GM23338 (cell line): ENCODE data around the gene RGS7. TPM values are rescaled to one million over a fixed set of nuclear protein-coding genes. Genes with fewer than 3 reads are reported as not detected.

Experiments
- ATAC-seq: fragments of 200-7000 bp; cut with Tn5 transposase; 3 replicates; pipeline ENCODE4 v1.9.1; 2020
- DNase-seq: peaks from one replicate; pipeline ENCODE4 v3.0.0-alpha.2; 2015; ENCODE audit warnings: low spot score
- H2AFZ ChIP-seq: fragments of 200-600 bp; sonication (generic); 2 replicates; pipeline ENCODE4 v1.8.0; 2016; ENCODE audit warnings: antibody characterized with exemption, mild to moderate bottlenecking, moderate library complexity
- H3F3A ChIP-seq: fragments of 200-600 bp; sonication (generic); replicated peaks from 2 replicates; pipeline ENCODE4 v1.8.0; 2017; ENCODE audit warnings: antibody characterized with exemption, mixed run types, low read depth
- H3K27ac ChIP-seq: fragments of 200-600 bp; sonication (generic); 2 replicates; pipeline ENCODE4 v1.6.1; 2016; ENCODE audit warnings: low read depth
- H3K27me3 ChIP-seq: fragments of 200-600 bp; sonication (generic); 2 replicates; pipeline ENCODE4 v1.8.0; 2016; ENCODE audit warnings: mild to moderate bottlenecking, mixed run types, moderate library complexity; ENCODE audit not compliant: insufficient read depth
- H3K36me3 ChIP-seq: fragments of 200-600 bp; sonication (generic); 2 replicates; pipeline ENCODE4 v1.8.0; 2016; ENCODE audit warnings: mild to moderate bottlenecking; ENCODE audit not compliant: insufficient read depth
- H3K4me1 ChIP-seq: fragments of 200-600 bp; sonication (generic); 2 replicates; pipeline ENCODE4 v1.8.0; 2016; ENCODE audit warnings: mild to moderate bottlenecking, moderate library complexity; ENCODE audit not compliant: insufficient read depth
- H3K4me2 ChIP-seq: fragments of 200-600 bp; sonication (generic); 2 replicates; pipeline ENCODE4 v1.7.1; 2017; ENCODE audit warnings: mixed run types
- H3K4me3 ChIP-seq: fragments of 200-600 bp; sonication (generic); 2 replicates; pipeline ENCODE4 v1.6.1; 2016; ENCODE audit warnings: mixed run types
- H3K79me2 ChIP-seq: fragments of 200-600 bp; sonication (generic); replicated peaks from 2 replicates; pipeline ENCODE4 v1.8.0; 2017; ENCODE audit warnings: mild to moderate bottlenecking; ENCODE audit not compliant: insufficient read depth
- H3K9me2 ChIP-seq: fragments of 200-600 bp; sonication (generic); 2 replicates; pipeline ENCODE4 v1.8.0; 2017; ENCODE audit not compliant: insufficient read depth
- H4K20me1 ChIP-seq: fragments of 200-600 bp; sonication (generic); replicated peaks from 2 replicates; pipeline ENCODE4 v1.8.0; 2017; ENCODE audit warnings: mild to moderate bottlenecking; ENCODE audit not compliant: insufficient read depth
- H3K27ac Mint-ChIP-seq: 2 replicates; pipeline ENCODE4 v1.8.0; 2020; ENCODE audit warnings: inconsistent platforms, mild to moderate bottlenecking, moderate library complexity, mixed read lengths
- H3K27me3 Mint-ChIP-seq: 3 replicates; pipeline ENCODE4 v1.8.0; 2022; ENCODE audit warnings: low read depth, mild to moderate bottlenecking, moderate library complexity, mixed read lengths, inconsistent platforms; ENCODE audit not compliant: insufficient read depth, poor library complexity
- H3K36me3 Mint-ChIP-seq: 3 replicates; pipeline ENCODE4 v1.8.0; 2021; ENCODE audit warnings: low read depth, mild to moderate bottlenecking, inconsistent platforms, moderate library complexity, mixed read lengths
- H3K4me1 Mint-ChIP-seq: 3 replicates; pipeline ENCODE4 v1.8.0; 2020; ENCODE audit warnings: mild to moderate bottlenecking, inconsistent platforms, mixed read lengths
- H3K4me3 Mint-ChIP-seq: 3 replicates; pipeline ENCODE4 v1.8.0; 2021; ENCODE audit warnings: moderate library complexity, mild to moderate bottlenecking, inconsistent platforms, mixed read lengths
- H3K9me3 Mint-ChIP-seq: 3 replicates; pipeline ENCODE4 v1.8.0; 2020; ENCODE audit warnings: moderate library complexity, mild to moderate bottlenecking, inconsistent platforms, mixed read lengths
- CREB1 ChIP-seq: fragments of 250-450 bp; sonication (Bioruptor Pico); IDR thresholded peaks from 2 replicates; pipeline ENCODE4 v1.5.0; 2020; ENCODE audit warnings: low read depth, mild to moderate bottlenecking, moderate library complexity
- CTCF ChIP-seq, 2 experiments: fragments of 200-600 bp in 1 of 2; sonication (generic) in 1 of 2; conservative IDR thresholded peaks; 2 replicates each; pipeline versions ENCODE4 v1.5.1 to v1.6.1; 2016 to 2017; ENCODE audit warnings: antibody characterized with exemption in 2 of 2, low read depth in 2 of 2, mild to moderate bottlenecking in 2 of 2, moderate library complexity in 1 of 2
- ETS1 ChIP-seq: IDR thresholded peaks from 2 replicates; pipeline ENCODE4 v1.6.1; 2016; ENCODE audit warnings: antibody characterized with exemption
- EZH2 ChIP-seq: fragments of 200-600 bp; sonication (generic); IDR thresholded peaks from one replicate; pipeline ENCODE4 v1.8.0; 2017; ENCODE audit warnings: antibody characterized with exemption, mild to moderate bottlenecking, low read depth; ENCODE audit not compliant: unreplicated experiment
- EZH2phosphoT487 ChIP-seq: fragments of 200-600 bp; sonication (generic); IDR thresholded peaks from one replicate; pipeline ENCODE4 v1.8.1; 2018; ENCODE audit warnings: antibody characterized with exemption; ENCODE audit not compliant: unreplicated experiment
- JUNB ChIP-seq: IDR thresholded peaks from one replicate; pipeline ENCODE4 v1.6.1; 2016; ENCODE audit warnings: antibody characterized with exemption; ENCODE audit not compliant: unreplicated experiment
- NANOG ChIP-seq: IDR thresholded peaks from 2 replicates; pipeline ENCODE4 v1.6.1; 2016; ENCODE audit warnings: antibody characterized with exemption, borderline replicate concordance
- POLR2AphosphoS5 ChIP-seq: IDR thresholded peaks from 2 replicates; pipeline ENCODE4 v1.6.1; 2016; ENCODE audit warnings: antibody characterized with exemption, low read depth
- REST ChIP-seq: IDR thresholded peaks from one replicate; pipeline ENCODE4 v1.6.1; 2018; ENCODE audit warnings: antibody characterized with exemption; ENCODE audit not compliant: unreplicated experiment
- STAT1 ChIP-seq: IDR thresholded peaks from one replicate; pipeline ENCODE4 v1.6.1; 2016; ENCODE audit warnings: antibody characterized with exemption; ENCODE audit not compliant: unreplicated experiment
- ZNF114 ChIP-seq: fragments of 250-450 bp; sonication (Bioruptor Pico); IDR thresholded peaks from 2 replicates; pipeline ENCODE4 v1.5.0; 2020; ENCODE audit warnings: mild to moderate bottlenecking, moderate library complexity
- ZNF331 ChIP-seq: fragments of 250-450 bp; sonication (Bioruptor Pico); IDR thresholded peaks from 2 replicates; pipeline ENCODE4 v1.5.0; 2020; ENCODE audit warnings: low read depth, mild to moderate bottlenecking, moderate library complexity
- ZNF462 ChIP-seq: fragments of 250-450 bp; sonication (Bioruptor Pico); IDR thresholded peaks from 2 replicates; pipeline ENCODE4 v1.5.0; 2020; ENCODE audit warnings: mild to moderate bottlenecking, moderate library complexity
- polyA plus RNA-seq: library from polyadenylated mRNA; unstranded; fragments of >200 nt; fragmentation: Nextera tagmentation; extraction: Ambion mirVana; gene quantifications from 2 replicates; pipeline ENCODE4 v1.2.1, GENCODE V29; 2016
- total RNA-seq: library from RNA; depleted of rRNA; stranded (reverse); fragments of >200 nt; shearing (Covaris generic); gene quantifications from 2 replicates; pipeline ENCODE4 v1.2.3, GENCODE V29; 2014

Gene RGS7
- total and polyA plus RNA-seq, 2 experiments from 2014 or later, result 2.0 to 2.2 TPM

- DNase-seq, result no peak
Measured at GRCh38 chr1:241161188-241161689, 195.8 kb downstream of the RGS7 start.

More at GRCh38 chr1:241161188-241161689, 195.8 kb downstream of the RGS7 start:
- H2AFZ ChIP-seq, result no peak overlapping the region
- H4K20me1 ChIP-seq, result no peaks in the 10 kb centered on the region
- no peak overlapping the region for H3K27ac ChIP-seq
- H3K36me3 Mint-ChIP-seq, result peaks cover 7% of the 10 kb centered on the region; the same call in 1 of the 3 replicates
- no peaks in the 10 kb centered on the region; the same call in 2 of the 3 replicates for H3K9me3 Mint-ChIP-seq
- H3K4me1 ChIP-seq, result peaks cover 25% of the 10 kb centered on the region
- H3K27me3 ChIP-seq, result no peaks in the 10 kb centered on the region
- no peaks in the 10 kb centered on the region; the same call in 1 of the 2 replicates for H3K36me3 ChIP-seq
- H3K79me2 ChIP-seq, result no peaks in the 10 kb centered on the region
- peaks cover 1% of the 10 kb centered on the region for H3K27me3 Mint-ChIP-seq
- no peak overlapping the region for H3K4me3 ChIP-seq
- no peak for TF ChIP-seq ETS1
- TF ChIP-seq STAT1, result no peak
- TF ChIP-seq POLR2AphosphoS5, result no peak
- no peak for TF ChIP-seq EZH2phosphoT487
- no peak for TF ChIP-seq ZNF331 (CRISPR knock-in tag)
- TF ChIP-seq EZH2, result no peak
- no peak for TF ChIP-seq CTCF (conservative IDR thresholded peaks at IDR 0.05; ENCODE audit: low read depth in 2 of 2)
- no peak for TF ChIP-seq CREB1 (CRISPR knock-in tag)
- no peak for TF ChIP-seq NANOG
- no peak for TF ChIP-seq REST
- no peak for TF ChIP-seq ZNF462
- TF ChIP-seq ZNF114, result no peak
- no peak for TF ChIP-seq JUNB
- H3F3A ChIP-seq, result no peaks in the 10 kb centered on the region; the same call in 1 of the 2 replicates
- no peak overlapping the region for H3K4me2 ChIP-seq
- no peak overlapping the region for H3K27ac Mint-ChIP-seq
- H3K4me1 Mint-ChIP-seq, result peaks cover 25% of the 10 kb centered on the region
- H3K4me3 Mint-ChIP-seq, result no peak overlapping the region
- ATAC-seq, result no peak
- 0 out of 2 replicates have a peak, but pooled peaks cover 5% of the 10 kb centered on the region for H3K9me2 ChIP-seq
